Measurements from ENCODE around the gene SLC12A7. TPM values are rescaled to one million over a fixed set of nuclear protein-coding genes. Genes with fewer than 3 reads are reported as not detected.

Gene SLC12A7
- total RNA-seq, 1 experiment from 2014 or later: 30.8 TPM

DNA sequence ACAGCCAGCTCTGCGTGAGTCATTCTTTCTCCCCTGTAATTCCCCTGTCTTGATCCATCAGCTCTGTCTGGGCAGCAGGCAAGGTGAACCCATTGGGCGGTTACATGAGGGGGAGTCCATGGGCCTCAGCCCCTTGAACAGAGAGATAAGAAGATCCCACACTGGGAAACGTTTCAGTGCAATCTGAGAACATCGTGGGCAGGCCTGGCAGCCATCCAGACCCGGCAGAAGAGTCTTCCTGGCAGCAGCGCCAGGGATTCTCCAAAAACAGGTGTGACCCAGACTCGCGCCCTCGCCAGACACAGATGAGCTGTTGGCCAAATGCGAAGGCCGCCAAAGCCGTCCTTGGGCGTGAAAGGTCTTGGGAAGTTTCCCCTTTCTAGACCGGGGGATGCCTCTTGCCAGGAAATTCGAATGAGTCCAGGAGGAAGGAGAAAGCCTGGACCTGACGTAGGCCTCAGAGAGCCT, 6.4 kb upstream of the SLC12A7 start:
- H3K9me3 ChIP-seq (ENCODE audit: control insufficient read depth, low read depth, low read length): no peaks in the 10 kb centered on the region
- no peak overlapping the region for H3T11ph ChIP-seq (ENCODE audit: low read length)
- peaks cover 15% of the 10 kb centered on the region for H3K27me3 Mint-ChIP-seq (ENCODE audit: low read depth)
- H3K4me1 ChIP-seq (ENCODE audit: insufficient read depth, low read length): no peaks in the 10 kb centered on the region
- no peaks in the 10 kb centered on the region for H3K27me3 ChIP-seq (ENCODE audit: insufficient read depth, low read length)
- no peak overlapping the region for H4K5ac ChIP-seq (ENCODE audit: insufficient read length, low read depth, low read length)
- no peaks in the 10 kb centered on the region for H3K79me1 ChIP-seq (ENCODE audit: insufficient read depth, low read depth, low read length, poor library complexity, severe bottlenecking)
- no peak overlapping the region for H4K8ac ChIP-seq (replicated peaks; ENCODE audit: insufficient read length, low read depth, low read length)
- no peak overlapping the region for H3K4me2 ChIP-seq (ENCODE audit: insufficient read depth, insufficient read length, low read length)
- no peak overlapping the region for H2BK15ac ChIP-seq (ENCODE audit: low read depth, low read length)
- H3K56ac ChIP-seq (ENCODE audit: insufficient read length, low read depth, low read length): no peak overlapping the region
- no peak overlapping the region for H3K27ac Mint-ChIP-seq
- no peak overlapping the region for H3K23ac ChIP-seq (ENCODE audit: insufficient read length, low read depth, low read length)
- no peak overlapping the region for H2BK120ac ChIP-seq (ENCODE audit: low read depth, low read length, poor library complexity, severe bottlenecking)
- no peak overlapping the region for H3K14ac ChIP-seq (ENCODE audit: insufficient read depth, low read length)
- H3K27ac ChIP-seq (ENCODE audit: insufficient read length, low read depth, low read length): no peak overlapping the region
- H3K79me2 ChIP-seq (ENCODE audit: insufficient read depth, low read length): no peaks in the 10 kb centered on the region
- H2BK20ac ChIP-seq (ENCODE audit: low read depth, low read length, poor library complexity, severe bottlenecking): no peak overlapping the region
- no peaks in the 10 kb centered on the region for H4K20me1 ChIP-seq (ENCODE audit: control insufficient read depth, insufficient read depth, insufficient read length)
- peaks cover 13 to 30% of the 10 kb centered on the region in 2 experiments for H3K4me1 Mint-ChIP-seq
- H3K9me3 Mint-ChIP-seq: no peaks in the 10 kb centered on the region
- WGBS (ENCODE audit: extremely low coverage, insufficient read length, low lambda C conversion rate): no CpG with 5 or more reads among the region's 16 CpGs
- H2BK12ac ChIP-seq (ENCODE audit: insufficient read length, low read depth, low read length): no peak overlapping the region
- no peaks in the 10 kb centered on the region for H3K36me3 Mint-ChIP-seq (ENCODE audit: insufficient read depth in 1 of 3, low read depth in 3 of 3)
- H3K4ac ChIP-seq (ENCODE audit: low read depth, low read length): no peak overlapping the region
- no peak overlapping the region for H3K18ac ChIP-seq (ENCODE audit: insufficient read length, low read depth, low read length)
- no peak overlapping the region for H3K9ac ChIP-seq (ENCODE audit: extremely low read depth, insufficient read length, low read length)
- H4K91ac ChIP-seq (ENCODE audit: insufficient read length, low read depth, low read length): no peak overlapping the region
- H3K23me2 ChIP-seq (ENCODE audit: insufficient read length, low read depth, low read length, poor library complexity, severe bottlenecking): no peaks in the 10 kb centered on the region
- H3K4me3 Mint-ChIP-seq: no peak overlapping the region
- H2AFZ ChIP-seq (ENCODE audit: low read length): no peak overlapping the region
- no peak for DNase-seq
- H2AK5ac ChIP-seq (ENCODE audit: insufficient read length, low read length): no peak overlapping the region
- TF ChIP-seq, protein P1, sequence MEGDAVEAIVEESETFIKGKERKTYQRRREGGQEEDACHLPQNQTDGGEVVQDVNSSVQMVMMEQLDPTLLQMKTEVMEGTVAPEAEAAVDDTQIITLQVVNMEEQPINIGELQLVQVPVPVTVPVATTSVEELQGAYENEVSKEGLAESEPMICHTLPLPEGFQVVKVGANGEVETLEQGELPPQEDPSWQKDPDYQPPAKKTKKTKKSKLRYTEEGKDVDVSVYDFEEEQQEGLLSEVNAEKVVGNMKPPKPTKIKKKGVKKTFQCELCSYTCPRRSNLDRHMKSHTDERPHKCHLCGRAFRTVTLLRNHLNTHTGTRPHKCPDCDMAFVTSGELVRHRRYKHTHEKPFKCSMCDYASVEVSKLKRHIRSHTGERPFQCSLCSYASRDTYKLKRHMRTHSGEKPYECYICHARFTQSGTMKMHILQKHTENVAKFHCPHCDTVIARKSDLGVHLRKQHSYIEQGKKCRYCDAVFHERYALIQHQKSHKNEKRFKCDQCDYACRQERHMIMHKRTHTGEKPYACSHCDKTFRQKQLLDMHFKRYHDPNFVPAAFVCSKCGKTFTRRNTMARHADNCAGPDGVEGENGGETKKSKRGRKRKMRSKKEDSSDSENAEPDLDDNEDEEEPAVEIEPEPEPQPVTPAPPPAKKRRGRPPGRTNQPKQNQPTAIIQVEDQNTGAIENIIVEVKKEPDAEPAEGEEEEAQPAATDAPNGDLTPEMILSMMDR (conservative IDR thresholded peaks at IDR 0.05): no peak
- no peak overlapping the region for H2BK5ac ChIP-seq (ENCODE audit: insufficient read length, low read length)

All from H9 (cell line).